ENCODE data around the gene OPCML. TPM values are rescaled to one million over a fixed set of nuclear protein-coding genes. Genes with fewer than 3 reads are reported as not detected.

The OPCML gene
- total RNA-seq, 1 experiment from 2014 or later: 0.94 TPM

- H3K56ac ChIP-seq (ENCODE audit: insufficient read length, low read depth, low read length): no peak overlapping the region
- H3K27me3 Mint-ChIP-seq (ENCODE audit: low read depth): peaks cover 3% of the 10 kb centered on the region; the same call in 1 of the 2 replicates
Observed at GRCh38 chr11:133122256-133122655, 410.0 kb downstream of the OPCML start.

More at GRCh38 chr11:133122256-133122655, 410.0 kb downstream of the OPCML start:
- Histone ChIP-seq H3K79me2 (ENCODE audit: insufficient read depth, low read length) (no peaks in the 10 kb centered on the region), H3K4me2 (ENCODE audit: insufficient read depth, insufficient read length, low read length) (no peak overlapping the region), H2BK20ac (ENCODE audit: low read depth, low read length, poor library complexity, severe bottlenecking) (no peak overlapping the region), H3K23me2 (ENCODE audit: insufficient read length, low read depth, low read length, poor library complexity, severe bottlenecking) (no peaks in the 10 kb centered on the region), H2AFZ (ENCODE audit: low read length) (no peak overlapping the region), H3K27me3 (ENCODE audit: insufficient read depth, low read length) (no peaks in the 10 kb centered on the region), H2AK5ac (ENCODE audit: insufficient read length, low read length) (no peak overlapping the region), H4K5ac (ENCODE audit: insufficient read length, low read depth, low read length) (no peak overlapping the region), H2BK120ac (ENCODE audit: low read depth, low read length, poor library complexity, severe bottlenecking) (no peak overlapping the region), H2BK5ac (ENCODE audit: insufficient read length, low read length) (no peak overlapping the region), H4K8ac (replicated peaks; ENCODE audit: insufficient read length, low read depth, low read length) (no peak overlapping the region), H3K79me1 (ENCODE audit: insufficient read depth, low read depth, low read length, poor library complexity, severe bottlenecking) (no peaks in the 10 kb centered on the region), H3K4ac (ENCODE audit: low read depth, low read length) (no peak overlapping the region), H4K91ac (ENCODE audit: insufficient read length, low read depth, low read length) (no peak overlapping the region), H3K9me3 (ENCODE audit: control insufficient read depth, low read depth, low read length) (no peaks in the 10 kb centered on the region), H2BK15ac (ENCODE audit: low read depth, low read length) (no peak overlapping the region), H3K14ac (ENCODE audit: insufficient read depth, low read length) (no peak overlapping the region), H3K27ac (ENCODE audit: insufficient read length, low read depth, low read length) (no peak overlapping the region), H4K20me1 (ENCODE audit: control insufficient read depth, insufficient read depth, insufficient read length) (no peaks in the 10 kb centered on the region), H3K9ac (ENCODE audit: extremely low read depth, insufficient read length, low read length) (no peak overlapping the region), H3K23ac (ENCODE audit: insufficient read length, low read depth, low read length) (no peak overlapping the region), H2BK12ac (ENCODE audit: insufficient read length, low read depth, low read length) (no peak overlapping the region), H3K18ac (ENCODE audit: insufficient read length, low read depth, low read length) (no peak overlapping the region), H3T11ph (ENCODE audit: low read length) (no peak overlapping the region), H3K4me1 (ENCODE audit: insufficient read depth, low read length) (peaks cover 4% of the 10 kb centered on the region; the same call in 1 of the 2 replicates)
- DNase-seq: no peak
- H3K4me3 Mint-ChIP-seq: no peak overlapping the region
- TF ChIP-seq CTCF (conservative IDR thresholded peaks at IDR 0.05): no peak
- H3K4me1 Mint-ChIP-seq: peaks cover 16 to 20% of the 10 kb centered on the region in 2 experiments
- peak overlapping the region in 1 of 3 experiments; percentile 50; a peak in 2 of 7 replicates for H3K27ac Mint-ChIP-seq
- WGBS (ENCODE audit: extremely low coverage, insufficient read length, low lambda C conversion rate): no CpG with 5 or more reads among the region's 3 CpGs
- no peaks in the 10 kb centered on the region for H3K36me3 Mint-ChIP-seq (ENCODE audit: insufficient read depth in 1 of 3, low read depth in 3 of 3)
- H3K9me3 Mint-ChIP-seq: no peaks in the 10 kb centered on the region

Data from H9 (cell line).